Spleen (tissue), 7 donors: ENCODE data around the gene NFASC.

Source experiments
- CTCF ChIP-seq, 11 experiments: fragments of 200-600 bp in 7 of 11; fragments of 450-650 bp in 4 of 11; sonication (generic) in 4 of 11; IDR thresholded peaks in 8 of 11; conservative IDR thresholded peaks in 3 of 11; 1 replicate in 7 of 11; 2 replicates in 4 of 11; pipeline versions ENCODE4 v1.4.0 to v1.8.0; 2016 to 2021; ENCODE audit warnings: antibody characterized with exemption in 11 of 11, inconsistent platforms in 4 of 11, mild to moderate bottlenecking in 1 of 11
- POLR2A ChIP-seq, 3 donors: fragments of 450-650 bp; IDR thresholded peaks; one replicate each; pipeline ENCODE4 v1.5.1; 2017; ENCODE audit warnings: antibody characterized with exemption in 3 of 3, mild to moderate bottlenecking in 1 of 3
- donor health status: DM: no; HTN: no; CAD: no; lungs with moderate emphysema.
- donor health status: DM: no; HTN: no; CAD: no.
- donor health status: DM: no; HTN: no; CAD: no.

GRCh38 chr1:205041998-205042910 is 171.6 kb downstream of the NFASC start:
- TF ChIP-seq CTCF (IDR thresholded peaks at IDR 0.05 in 8 of 11, conservative IDR thresholded peaks at IDR 0.05 in 3 of 11) (no peak), POLR2A (IDR thresholded peaks at IDR 0.05) (no peak)
